HL-60 (cell line): ENCODE measurements around the gene FCRL2.

Experiments used
- DNase-seq, 2 experiments: peaks; one replicate each; pipeline ENCODE4 v3.0.0-alpha.2; 2010 to 2020; ENCODE audit warnings: low read depth in 1 of 2, low spot score in 1 of 2
- H3K27ac ChIP-seq: fragments of 250-450 bp; sonication (Bioruptor Pico); replicated peaks from 2 replicates; pipeline ENCODE4 v1.5.1; 2020; ENCODE audit warnings: mild to moderate bottlenecking, moderate library complexity
- H3K27me3 ChIP-seq: fragments of 250-450 bp; sonication (Bioruptor Pico); 2 replicates; pipeline ENCODE4 v1.5.1; 2021; ENCODE audit warnings: mild to moderate bottlenecking, moderate library complexity; ENCODE audit not compliant: insufficient read depth, poor library complexity, severe bottlenecking
- H3K4me3 ChIP-seq: replicated peaks from 2 replicates; pipeline ENCODE4 v1.5.1; 2011; ENCODE audit warnings: mild to moderate bottlenecking, control low read depth, low read length; ENCODE audit not compliant: insufficient read depth
- CTCF ChIP-seq: IDR thresholded peaks from one replicate; pipeline ENCODE4 v1.5.1; 2011; ENCODE audit warnings: low read length, control low read depth, inconsistent platforms; ENCODE audit not compliant: insufficient read depth
- GABPA ChIP-seq: IDR thresholded peaks from 2 replicates; pipeline ENCODE4 v1.6.1; 2012; ENCODE audit warnings: low read depth
- POLR2AphosphoS5 ChIP-seq: IDR thresholded peaks from 2 replicates; pipeline ENCODE4 v1.6.1; 2012; ENCODE audit warnings: low read depth
- SPI1 ChIP-seq: IDR thresholded peaks from 2 replicates; pipeline ENCODE4 v1.6.1; 2012; ENCODE audit warnings: low read depth, mild to moderate bottlenecking, borderline replicate concordance
- TF ChIP-seq, protein P1 (sequence below): IDR thresholded peaks from 2 replicates; pipeline ENCODE4 v1.6.1; 2012; ENCODE audit warnings: low read depth; ENCODE audit not compliant: insufficient replicate concordance

Gene FCRL2

DNA sequence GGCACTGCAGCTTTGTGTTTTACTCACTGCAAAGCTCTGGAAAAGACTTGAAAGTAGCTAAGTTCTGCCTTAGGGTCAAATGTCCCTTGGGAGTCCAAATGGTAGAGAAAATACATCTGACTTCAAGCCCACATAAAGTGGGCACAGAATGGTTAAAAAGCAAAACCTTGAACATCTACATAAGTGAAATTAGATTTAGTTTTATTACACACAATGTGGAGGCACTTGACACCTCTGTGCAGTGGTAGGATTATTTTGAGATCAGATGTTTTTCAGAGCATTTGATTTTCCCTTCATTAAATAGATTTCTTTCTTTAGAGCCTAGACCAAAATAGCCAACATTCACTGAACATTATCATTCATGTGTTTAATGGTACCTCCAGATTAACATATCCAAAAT lies 65.1 kb downstream of the FCRL2 start:
- Histone ChIP-seq H3K4me3 (no peak overlapping the region), H3K27ac (no peak overlapping the region), H3K27me3 (no peaks in the 10 kb centered on the region)
- DNase-seq = no peak
- no peak for TF ChIP-seq POLR2AphosphoS5
- TF ChIP-seq GABPA = no peak
- TF ChIP-seq, protein P1, sequence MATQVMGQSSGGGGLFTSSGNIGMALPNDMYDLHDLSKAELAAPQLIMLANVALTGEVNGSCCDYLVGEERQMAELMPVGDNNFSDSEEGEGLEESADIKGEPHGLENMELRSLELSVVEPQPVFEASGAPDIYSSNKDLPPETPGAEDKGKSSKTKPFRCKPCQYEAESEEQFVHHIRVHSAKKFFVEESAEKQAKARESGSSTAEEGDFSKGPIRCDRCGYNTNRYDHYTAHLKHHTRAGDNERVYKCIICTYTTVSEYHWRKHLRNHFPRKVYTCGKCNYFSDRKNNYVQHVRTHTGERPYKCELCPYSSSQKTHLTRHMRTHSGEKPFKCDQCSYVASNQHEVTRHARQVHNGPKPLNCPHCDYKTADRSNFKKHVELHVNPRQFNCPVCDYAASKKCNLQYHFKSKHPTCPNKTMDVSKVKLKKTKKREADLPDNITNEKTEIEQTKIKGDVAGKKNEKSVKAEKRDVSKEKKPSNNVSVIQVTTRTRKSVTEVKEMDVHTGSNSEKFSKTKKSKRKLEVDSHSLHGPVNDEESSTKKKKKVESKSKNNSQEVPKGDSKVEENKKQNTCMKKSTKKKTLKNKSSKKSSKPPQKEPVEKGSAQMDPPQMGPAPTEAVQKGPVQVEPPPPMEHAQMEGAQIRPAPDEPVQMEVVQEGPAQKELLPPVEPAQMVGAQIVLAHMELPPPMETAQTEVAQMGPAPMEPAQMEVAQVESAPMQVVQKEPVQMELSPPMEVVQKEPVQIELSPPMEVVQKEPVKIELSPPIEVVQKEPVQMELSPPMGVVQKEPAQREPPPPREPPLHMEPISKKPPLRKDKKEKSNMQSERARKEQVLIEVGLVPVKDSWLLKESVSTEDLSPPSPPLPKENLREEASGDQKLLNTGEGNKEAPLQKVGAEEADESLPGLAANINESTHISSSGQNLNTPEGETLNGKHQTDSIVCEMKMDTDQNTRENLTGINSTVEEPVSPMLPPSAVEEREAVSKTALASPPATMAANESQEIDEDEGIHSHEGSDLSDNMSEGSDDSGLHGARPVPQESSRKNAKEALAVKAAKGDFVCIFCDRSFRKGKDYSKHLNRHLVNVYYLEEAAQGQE = no peak
- no peak for TF ChIP-seq SPI1
- no peak for TF ChIP-seq CTCF

DNA sequence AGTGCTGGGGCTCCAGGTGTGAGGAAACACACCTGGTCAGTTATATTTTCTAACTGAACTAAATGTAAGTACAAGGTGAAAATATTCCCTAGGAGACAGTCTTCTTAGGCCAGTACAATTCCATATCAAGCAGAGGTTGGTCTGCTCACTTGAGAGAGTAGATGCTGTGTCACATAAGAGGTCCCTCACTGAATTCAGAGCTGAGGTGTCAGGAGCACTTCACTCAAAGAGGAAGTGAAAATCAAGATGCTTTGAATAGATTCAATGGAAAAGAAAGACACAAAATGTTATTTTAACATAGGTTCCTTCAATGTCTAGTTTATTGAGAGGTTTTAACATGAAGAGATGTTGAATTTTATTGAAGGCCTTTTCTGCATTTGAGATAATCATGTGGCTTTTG lies 72.1 kb downstream of the FCRL2 start:
- TF ChIP-seq SPI1 (peak; percentile 64), CTCF (no peak)
- no peak overlapping the region for H3K4me3 ChIP-seq
- DNase-seq = no peak
- no peaks in the 10 kb centered on the region for H3K27me3 ChIP-seq
- H3K27ac ChIP-seq = no peak overlapping the region

DNA sequence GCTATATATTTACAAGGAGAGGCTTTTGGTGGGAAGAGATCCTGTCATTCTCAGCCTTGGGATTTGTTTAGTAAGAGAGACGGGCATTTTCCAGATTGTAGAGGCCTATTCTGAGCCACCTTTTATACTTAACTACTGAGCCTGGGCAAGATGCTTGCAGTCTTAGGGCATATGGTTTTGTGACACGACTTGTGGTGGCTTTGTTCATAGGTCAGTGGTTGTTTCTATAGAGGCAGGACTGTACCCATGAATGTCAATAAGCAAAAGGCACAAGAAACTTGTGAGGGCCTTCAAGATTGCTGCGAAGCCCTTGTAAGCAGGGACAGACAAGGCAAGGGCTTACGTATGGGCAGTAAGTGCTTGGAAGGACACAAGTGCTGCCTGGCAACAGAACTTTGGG lies 73.0 kb downstream of the FCRL2 start:
- no peak overlapping the region for H3K27ac ChIP-seq
- TF ChIP-seq CTCF (no peak), GABPA (no peak)
- H3K4me3 ChIP-seq = no peak overlapping the region
- H3K27me3 ChIP-seq = no peaks in the 10 kb centered on the region
- no peak for DNase-seq

DNA sequence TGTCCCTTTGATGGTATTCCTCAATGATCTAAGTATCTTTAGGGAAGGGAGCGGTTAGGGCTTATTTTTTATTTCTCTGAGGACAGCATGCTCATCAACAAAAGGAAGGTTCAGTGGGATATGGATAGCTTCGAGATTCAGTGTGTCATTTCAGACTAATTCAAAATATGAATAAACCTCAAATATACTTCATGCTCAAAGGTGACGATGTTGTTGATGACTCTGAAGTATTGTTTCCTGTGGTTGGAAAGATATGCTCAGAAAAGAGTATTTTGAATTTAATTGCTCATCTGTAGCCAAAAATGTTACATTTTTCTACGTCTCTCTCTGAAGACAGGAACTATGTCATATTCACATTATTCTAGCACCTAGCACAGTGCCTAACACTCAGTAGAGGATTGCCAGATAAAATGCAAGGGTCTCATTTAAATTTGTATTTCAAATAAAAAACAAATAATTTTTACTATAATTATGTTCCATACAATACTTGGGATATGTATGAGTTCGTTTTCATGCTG lies 74.6 kb downstream of the FCRL2 start:
- TF ChIP-seq SPI1 (no peak), POLR2AphosphoS5 (no peak), CTCF (no peak), GABPA (no peak)
- TF ChIP-seq, protein P1 = no peak

More for the DNA sequence above, 74.6 kb downstream of the FCRL2 start:
- DNase-seq = no peak
- Histone ChIP-seq H3K27me3 (no peaks in the 10 kb centered on the region), H3K4me3 (no peak overlapping the region), H3K27ac (no peak overlapping the region)
